Smooth muscle cell of the brain vasculature (primary cell): ENCODE measurements around the gene KIFAP3.
"Not testable (repeated sequence)": the region's sequence is repeated elsewhere in the genome, so short reads cannot be mapped to it uniquely, and the experiment has no call there.

ENCODE experiments used
- DNase-seq: peaks from one replicate; pipeline ENCODE4 v3.0.0-alpha.2; 2012; ENCODE audit warnings: low read depth, low spot score

KIFAP3 gene

GRCh38 chr1:170063109-170063826, 11.2 kb downstream of the KIFAP3 start:
- DNase-seq = no peak

GRCh38 chr1:170061676-170062075, 12.8 kb downstream of the KIFAP3 start:
- DNase-seq = not testable (repeated sequence)

DNA sequence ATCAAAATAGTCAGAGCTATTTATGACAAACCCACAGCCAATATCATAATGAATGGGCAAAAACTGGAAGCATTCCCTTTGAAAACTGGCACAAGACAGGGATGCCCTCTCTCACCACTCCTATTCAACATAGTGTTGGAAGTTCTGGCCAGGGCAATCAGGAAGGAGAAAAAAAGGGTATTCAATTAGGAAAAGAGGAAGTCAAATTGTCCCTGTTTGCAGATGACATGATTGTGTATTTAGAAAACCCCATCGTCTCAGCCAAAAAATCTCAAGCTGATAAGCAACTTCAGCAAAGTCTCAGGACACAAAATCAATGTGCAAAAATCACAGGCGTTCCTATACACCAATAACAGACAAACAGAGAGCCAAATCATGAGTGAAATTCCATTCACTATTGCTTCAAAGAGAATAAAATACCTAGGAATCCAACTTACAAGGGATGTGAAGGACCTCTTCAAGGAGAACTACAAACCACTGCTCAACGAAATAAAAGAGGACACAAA, 14.4 kb downstream of the KIFAP3 start:
- not testable (repeated sequence) for DNase-seq

GRCh38 chr1:170049176-170049800, 25.2 kb downstream of the KIFAP3 start:
- DNase-seq = no peak

GRCh38 chr1:170048515-170048914, 26.0 kb downstream of the KIFAP3 start:
- DNase-seq = no peak

- DNase-seq = no peak
These were observed 30.3 kb downstream of the KIFAP3 start for GRCh38 chr1:170044187-170044586.

DNA sequence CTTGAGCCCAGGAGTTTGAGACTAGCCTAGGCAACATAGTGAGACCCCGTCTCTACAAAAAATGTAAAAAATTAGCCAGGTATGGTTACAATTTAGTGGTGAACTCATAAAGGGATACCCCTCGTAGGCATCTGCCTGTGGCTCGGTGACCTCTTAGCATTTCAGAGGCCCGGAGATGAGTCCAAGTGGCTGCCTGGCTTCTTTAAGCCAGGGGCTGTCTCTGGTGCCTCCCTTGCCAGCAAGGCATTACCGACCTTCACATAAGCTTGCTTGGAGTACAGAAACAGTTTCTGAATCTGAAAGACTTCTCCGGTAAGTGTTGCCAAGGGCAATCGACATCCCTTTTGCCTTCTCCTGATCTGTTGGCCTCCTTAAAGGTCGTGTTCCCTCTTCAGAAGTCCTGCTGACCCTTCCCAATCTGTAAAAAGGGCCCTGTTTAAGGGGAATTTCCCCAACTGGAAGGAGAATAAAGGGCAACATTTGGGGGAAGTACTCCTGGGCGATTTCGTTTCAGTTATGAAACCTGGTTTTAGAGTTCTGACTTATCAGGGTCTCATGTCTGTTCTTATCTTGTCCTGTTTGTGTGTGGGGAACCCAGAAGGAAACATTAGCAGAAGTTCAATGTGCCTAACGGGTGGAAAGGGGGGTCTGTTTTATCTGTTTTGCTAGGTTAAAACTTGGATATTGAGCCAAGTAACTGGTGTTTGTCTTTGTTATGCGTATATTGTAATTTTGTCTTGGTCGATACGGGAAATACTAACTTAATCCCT, 32.9 kb downstream of the KIFAP3 start:
- DNase-seq = no peak

GRCh38 chr1:170032531-170033280, 41.8 kb downstream of the KIFAP3 start:
- DNase-seq = peak; percentile 4

DNA sequence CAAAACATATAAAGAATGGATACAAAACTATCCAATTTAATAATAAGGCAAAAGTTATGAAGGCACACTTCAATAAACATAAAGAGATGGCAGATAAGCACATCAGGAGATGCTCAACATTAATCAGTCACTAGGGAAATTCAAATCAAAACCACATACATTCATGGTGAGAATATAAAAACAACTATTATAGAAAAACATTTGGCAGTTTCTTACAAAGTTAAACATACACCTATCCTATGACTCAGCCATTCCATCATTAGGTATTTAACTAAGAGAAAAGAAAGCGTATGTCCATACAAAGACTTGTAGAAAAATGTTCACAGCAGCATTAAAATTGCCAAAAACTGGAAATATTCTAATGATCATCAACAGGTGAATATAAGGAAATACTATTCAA, 44.3 kb downstream of the KIFAP3 start:
- no peak for DNase-seq

DNA sequence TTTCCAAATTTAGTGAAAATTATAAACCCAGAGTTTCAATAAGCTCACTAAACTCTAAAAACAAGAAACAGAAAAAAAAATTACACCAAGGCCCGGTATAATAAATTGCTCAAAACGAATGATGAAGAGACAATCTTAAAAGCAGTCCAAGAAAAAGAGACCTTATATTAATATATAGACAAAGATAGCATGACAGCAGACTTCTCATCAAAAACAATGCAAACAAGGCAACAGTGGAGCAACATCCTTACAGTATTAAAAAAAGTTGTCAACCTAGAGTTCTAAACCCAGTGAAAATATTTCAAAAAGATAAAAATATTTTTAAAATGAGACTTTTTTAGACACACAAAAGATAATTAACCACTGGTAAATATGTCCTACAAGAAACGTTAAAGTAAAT, 46.7 kb downstream of the KIFAP3 start:
- DNase-seq = no peak

- DNase-seq = no peak
These were observed 53.6 kb downstream of the KIFAP3 start for GRCh38 chr1:170020859-170021258.

GRCh38 chr1:170017478-170017877, 57.0 kb downstream of the KIFAP3 start:
- no peak for DNase-seq

DNA sequence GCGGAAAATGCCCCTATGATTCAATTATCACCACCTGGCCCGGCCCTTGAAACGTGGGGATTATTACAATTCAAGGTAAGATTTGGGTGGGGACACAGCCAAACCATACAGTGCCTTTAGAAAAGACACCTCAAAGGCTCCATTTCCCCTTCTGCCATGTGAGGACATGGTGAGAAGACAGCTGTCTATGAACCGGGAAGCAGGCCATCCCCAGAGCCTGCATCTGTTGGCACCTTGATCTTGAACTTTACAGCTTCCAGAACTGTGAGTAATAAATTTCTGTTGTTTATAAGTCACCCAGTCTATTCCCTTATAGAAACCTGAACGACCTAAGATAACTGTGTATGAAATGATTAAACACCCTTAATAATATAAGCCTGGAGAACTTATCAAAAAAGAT, 61.6 kb downstream of the KIFAP3 start:
- no peak for DNase-seq

DNA sequence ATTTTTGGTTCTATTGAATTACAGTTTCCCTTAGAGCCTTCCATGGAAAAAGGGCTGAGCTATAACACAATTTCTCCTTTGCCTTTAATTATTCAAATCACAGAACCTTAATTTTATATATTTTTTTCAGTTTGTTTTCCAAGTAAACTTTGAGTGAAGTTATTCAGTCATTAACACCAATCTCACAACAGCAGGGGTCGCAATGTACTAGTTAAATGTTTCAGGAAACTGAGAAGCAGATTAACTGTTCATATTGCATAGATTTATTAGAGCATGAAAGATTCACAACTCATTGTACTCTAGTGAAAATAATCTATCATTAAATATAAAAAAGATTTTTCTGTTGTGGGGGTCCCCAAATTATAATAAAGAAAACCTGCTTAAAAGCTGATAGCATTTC, 64.1 kb downstream of the KIFAP3 start:
- DNase-seq = no peak

GRCh38 chr1:170009551-170009950, 64.9 kb downstream of the KIFAP3 start:
- no peak for DNase-seq

GRCh38 chr1:170008745-170009144, 65.8 kb downstream of the KIFAP3 start:
- DNase-seq = not testable (repeated sequence)

GRCh38 chr1:170003270-170003835, 71.1 kb downstream of the KIFAP3 start:
- DNase-seq = not testable (repeated sequence)

GRCh38 chr1:170001266-170001665, 73.2 kb downstream of the KIFAP3 start:
- no peak for DNase-seq

DNA sequence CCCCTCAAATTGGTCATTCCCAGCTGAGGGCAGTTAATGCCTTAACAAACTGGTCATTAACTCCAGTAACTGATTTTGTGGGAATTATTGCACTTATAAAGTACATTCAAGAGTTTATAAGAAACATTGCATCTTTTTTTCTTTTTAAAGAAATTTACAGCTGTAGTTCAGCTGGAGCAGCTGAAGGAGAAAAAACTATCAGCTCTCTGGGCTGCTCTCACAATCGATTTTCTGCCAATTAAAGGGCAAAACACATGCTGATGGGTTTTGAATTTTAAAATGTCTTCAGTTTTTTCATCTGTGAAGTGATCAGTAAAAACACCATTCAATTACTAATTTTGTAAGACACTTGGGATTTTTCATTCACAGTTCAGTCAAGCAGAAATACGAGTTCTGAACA, 74.7 kb downstream of the KIFAP3 start:
- no peak for DNase-seq

GRCh38 chr1:169999331-169999741, 75.2 kb downstream of the KIFAP3 start:
- DNase-seq = no peak

DNA sequence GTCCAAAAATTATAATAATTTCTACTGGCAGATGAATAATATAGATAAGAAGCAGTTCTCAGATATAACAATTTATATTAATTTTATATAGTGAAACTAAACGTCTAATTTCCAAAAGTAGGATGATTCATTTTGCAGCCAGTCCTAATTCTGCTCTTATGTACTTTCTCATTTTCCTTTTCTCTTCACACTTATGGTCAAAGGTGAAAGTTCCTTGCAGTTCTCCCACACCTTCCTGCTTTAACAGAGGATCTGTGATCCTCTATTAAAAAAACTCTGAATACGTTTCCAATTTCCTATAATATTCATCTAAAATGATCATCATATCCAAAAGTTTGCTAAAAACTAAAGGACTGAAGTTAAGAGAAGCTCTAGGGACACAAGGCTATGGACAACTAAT, 78.5 kb downstream of the KIFAP3 start:
- DNase-seq = no peak
